PC-3 (cell line): Measurements from ENCODE around the gene INSL6. TPM values are rescaled to one million over a fixed set of nuclear protein-coding genes. Genes with fewer than 3 reads are reported as not detected.

ENCODE experiments used
- ATAC-seq: fragments of 200-7000 bp; cut with Tn5 transposase; 2 replicates; pipeline ENCODE4 v1.9.1; 2020; ENCODE audit warnings: mild to moderate bottlenecking, moderate library complexity
- BruUV-seq: library from RNA; stranded (reverse); fragments of 400-500 nt; replicated peaks from 2 replicates; lab custom pipeline; 2021; lab: Mats Ljungman, UMichigan
- CTCF ChIA-PET: fragments of 300-600 bp; sonication (Branson Sonifier 250); formaldehyde crosslinking; loops from one replicate; lab custom pipeline; 2022; ENCODE audit warnings: antibody characterized with exemption; lab: Charles Lee
- POLR2A ChIA-PET: fragments of 300-600 bp; sonication (Branson Sonifier 250); formaldehyde crosslinking; loops from one replicate; lab custom pipeline; 2022; ENCODE audit warnings: antibody characterized with exemption; ENCODE audit not compliant: unreplicated experiment; lab: Charles Lee
- DNase-seq: peaks from one replicate; pipeline ENCODE4 v3.0.0-alpha.2; 2015
- H2AFZ ChIP-seq: fragments of 300-600 bp; sonication (generic); 2 replicates; pipeline ENCODE4 v1.6.0; 2016; ENCODE audit warnings: antibody characterized with exemption, low read length
- H3F3A ChIP-seq: fragments of 300-600 bp; sonication (generic); one replicate; pipeline ENCODE4 v1.6.0; 2017; ENCODE audit warnings: antibody characterized with exemption, low read length, control low read depth, mild to moderate bottlenecking; ENCODE audit not compliant: unreplicated experiment
- H3K27ac ChIP-seq: fragments of 300-600 bp; sonication (generic); 2 replicates; pipeline ENCODE4 v1.5.1; 2016; ENCODE audit warnings: mild to moderate bottlenecking, low read length
- H3K27me3 ChIP-seq: fragments of 300-600 bp; sonication (generic); 2 replicates; pipeline ENCODE4 v1.6.1; 2016; ENCODE audit warnings: low read length, mixed read lengths
- H3K36me3 ChIP-seq: fragments of 300-600 bp; sonication (generic); 2 replicates; pipeline ENCODE4 v1.6.1; 2016; ENCODE audit warnings: low read depth, mixed run types, low read length, mixed read lengths
- H3K4me1 ChIP-seq: fragments of 300-600 bp; sonication (generic); 2 replicates; pipeline ENCODE4 v1.5.1; 2016; ENCODE audit warnings: low read length; ENCODE audit not compliant: insufficient read depth
- H3K4me2 ChIP-seq: fragments of 300-600 bp; sonication (generic); 2 replicates; pipeline ENCODE4 v1.6.0; 2016; ENCODE audit warnings: low read length
- H3K4me3 ChIP-seq: fragments of 300-600 bp; sonication (generic); 2 replicates; pipeline ENCODE4 v1.5.1; 2016; ENCODE audit warnings: mild to moderate bottlenecking, low read length, mixed read lengths
- H3K79me2 ChIP-seq: fragments of 300-600 bp; sonication (generic); 2 replicates; pipeline ENCODE4 v1.6.1; 2017; ENCODE audit warnings: low read length, mixed read lengths
- H3K9ac ChIP-seq: fragments of 300-600 bp; sonication (generic); 2 replicates; pipeline ENCODE4 v1.6.0; 2016; ENCODE audit warnings: mild to moderate bottlenecking, low read length
- H3K9me2 ChIP-seq: fragments of 300-600 bp; sonication (generic); replicated peaks from 2 replicates; pipeline ENCODE4 v1.6.1; 2016; ENCODE audit warnings: mixed run types, low read length, mixed read lengths
- H3K9me3 ChIP-seq: fragments of 300-600 bp; sonication (generic); 2 replicates; pipeline ENCODE4 v1.6.1; 2016; ENCODE audit warnings: low read length, mixed read lengths
- H4K20me1 ChIP-seq: fragments of 300-600 bp; sonication (generic); 2 replicates; pipeline ENCODE4 v1.6.1; 2016; ENCODE audit warnings: low read length, mixed read lengths
- EZH2 ChIP-seq: fragments of 300-600 bp; sonication (generic); IDR thresholded peaks from one replicate; pipeline ENCODE4 v1.6.1; 2017; ENCODE audit warnings: antibody characterized with exemption, mild to moderate bottlenecking, low read length; ENCODE audit not compliant: unreplicated experiment
- EZH2phosphoT487 ChIP-seq: fragments of 300-600 bp; sonication (generic); IDR thresholded peaks from 2 replicates; pipeline ENCODE4 v1.6.1; 2018; ENCODE audit warnings: mild to moderate bottlenecking, antibody characterized with exemption, low read length, borderline replicate concordance
- intact Hi-C: fragments of 100-400 bp; cut with micrococcal nuclease; formaldehyde crosslinking; loops from 2 replicates; pipeline ENCODE4 v1.9.0; 2023
- total RNA-seq: library from RNA; depleted of rRNA; stranded (reverse); fragments of >200 nt; gene quantifications from 2 replicates; pipeline ENCODE4 v1.2.3, GENCODE V29; 2014
- TF ChIP-seq, protein P1 (sequence below): fragments of 300-600 bp; sonication (generic); conservative IDR thresholded peaks from 2 replicates; pipeline ENCODE4 v1.5.1; 2017; ENCODE audit warnings: antibody characterized with exemption, low read depth, mild to moderate bottlenecking, low read length

The INSL6 gene
- total RNA-seq, 1 experiment from 2014 or later: not detected

- DNase-seq (no peak), ATAC-seq (no peak)
- H3K4me2 ChIP-seq: no peak overlapping the region
- H3K9ac ChIP-seq: no peak overlapping the region
- ChIA-PET CTCF (no interaction called here), POLR2A (no interaction called here)
- BruUV-seq: no TSS peak
- no peaks in the 10 kb centered on the region for H3K79me2 ChIP-seq
- TF ChIP-seq, protein P1, sequence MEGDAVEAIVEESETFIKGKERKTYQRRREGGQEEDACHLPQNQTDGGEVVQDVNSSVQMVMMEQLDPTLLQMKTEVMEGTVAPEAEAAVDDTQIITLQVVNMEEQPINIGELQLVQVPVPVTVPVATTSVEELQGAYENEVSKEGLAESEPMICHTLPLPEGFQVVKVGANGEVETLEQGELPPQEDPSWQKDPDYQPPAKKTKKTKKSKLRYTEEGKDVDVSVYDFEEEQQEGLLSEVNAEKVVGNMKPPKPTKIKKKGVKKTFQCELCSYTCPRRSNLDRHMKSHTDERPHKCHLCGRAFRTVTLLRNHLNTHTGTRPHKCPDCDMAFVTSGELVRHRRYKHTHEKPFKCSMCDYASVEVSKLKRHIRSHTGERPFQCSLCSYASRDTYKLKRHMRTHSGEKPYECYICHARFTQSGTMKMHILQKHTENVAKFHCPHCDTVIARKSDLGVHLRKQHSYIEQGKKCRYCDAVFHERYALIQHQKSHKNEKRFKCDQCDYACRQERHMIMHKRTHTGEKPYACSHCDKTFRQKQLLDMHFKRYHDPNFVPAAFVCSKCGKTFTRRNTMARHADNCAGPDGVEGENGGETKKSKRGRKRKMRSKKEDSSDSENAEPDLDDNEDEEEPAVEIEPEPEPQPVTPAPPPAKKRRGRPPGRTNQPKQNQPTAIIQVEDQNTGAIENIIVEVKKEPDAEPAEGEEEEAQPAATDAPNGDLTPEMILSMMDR: no peak
- no peak for TF ChIP-seq EZH2phosphoT487
- TF ChIP-seq EZH2: no peak
- intact Hi-C loops: no loop called here
- no peaks in the 10 kb centered on the region for H4K20me1 ChIP-seq
- no peaks in the 10 kb centered on the region for H3K9me3 ChIP-seq
- H3K9me2 ChIP-seq: no peaks in the 10 kb centered on the region; the same call in 1 of the 2 replicates
- peaks cover 3% of the 10 kb centered on the region; the same call in 1 of the 2 replicates for H3K27me3 ChIP-seq
- H3K27ac ChIP-seq: no peak overlapping the region
- no peak overlapping the region for H2AFZ ChIP-seq
- H3F3A ChIP-seq: no peaks in the 10 kb centered on the region
- no peaks in the 10 kb centered on the region for H3K36me3 ChIP-seq
- H3K4me1 ChIP-seq: no peaks in the 10 kb centered on the region
- H3K4me3 ChIP-seq: no peak overlapping the region
Observed at GRCh38 chr9:5193345-5193744, 7.9 kb upstream of the INSL6 start.

DNA sequence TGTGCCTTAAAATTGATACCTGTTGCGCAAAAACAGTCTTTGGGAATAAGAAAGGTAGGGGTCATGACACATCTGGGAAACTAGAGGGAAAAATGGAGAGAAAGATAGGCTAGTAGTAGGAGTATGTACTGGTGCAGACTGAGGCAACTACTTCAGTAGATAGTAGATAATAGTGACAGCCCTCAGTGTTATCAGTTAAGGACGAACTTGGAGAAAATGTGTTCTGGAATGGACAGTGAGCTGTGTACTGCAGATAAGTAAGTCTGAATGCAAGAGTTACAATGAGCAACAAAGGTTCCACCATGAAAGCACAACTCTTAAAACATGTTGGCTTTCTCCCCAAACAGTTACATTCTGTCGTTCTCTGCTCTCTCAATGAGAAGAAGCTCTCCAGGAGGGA is 6.5 kb upstream of the INSL6 start:
- Histone ChIP-seq H3K4me1 (no peaks in the 10 kb centered on the region), H3K9ac (no peak overlapping the region), H3F3A (no peaks in the 10 kb centered on the region), H3K9me2 (no peaks in the 10 kb centered on the region), H3K4me3 (no peak overlapping the region), H3K36me3 (no peaks in the 10 kb centered on the region), H3K9me3 (no peaks in the 10 kb centered on the region), H4K20me1 (no peaks in the 10 kb centered on the region), H3K79me2 (no peaks in the 10 kb centered on the region), H3K4me2 (no peak overlapping the region), H3K27ac (no peak overlapping the region), H3K27me3 (no peaks in the 10 kb centered on the region), H2AFZ (no peak overlapping the region)
- ATAC-seq: no peak
- intact Hi-C loops: no loop called here
- BruUV-seq: no TSS peak
- TF ChIP-seq EZH2phosphoT487: no peak
- TF ChIP-seq, protein P1: no peak
- TF ChIP-seq EZH2: no peak
- ChIA-PET POLR2A (no interaction called here), CTCF (no interaction called here)
- no peak for DNase-seq

GRCh38 chr9:5188060-5188984 is 2.9 kb upstream of the INSL6 start:
- no peak overlapping the region for H2AFZ ChIP-seq
- no peaks in the 10 kb centered on the region for H3K4me1 ChIP-seq
- no peaks in the 10 kb centered on the region for H3K9me3 ChIP-seq
- no peak overlapping the region for H3K27ac ChIP-seq
- H3K9ac ChIP-seq: no peak overlapping the region
- ChIA-PET POLR2A (no interaction called here), CTCF (no interaction called here)
- intact Hi-C loops: loop anchor here (5.0 kb wide), 1 partner anchor 74 kb away; no protein-coding TSS in a partner anchor
- no peak for DNase-seq
- no peaks in the 10 kb centered on the region for H3K27me3 ChIP-seq
- no peaks in the 10 kb centered on the region for H3F3A ChIP-seq
- ATAC-seq: no peak
- H3K36me3 ChIP-seq: no peaks in the 10 kb centered on the region
- no peaks in the 10 kb centered on the region for H3K79me2 ChIP-seq
- H3K4me2 ChIP-seq: no peak overlapping the region
- TF ChIP-seq EZH2phosphoT487: no peak
- TF ChIP-seq, protein P1: no peak
- no peak for TF ChIP-seq EZH2
- H3K9me2 ChIP-seq: no peaks in the 10 kb centered on the region
- no peak overlapping the region for H3K4me3 ChIP-seq
- H4K20me1 ChIP-seq: no peaks in the 10 kb centered on the region
- no TSS peak for BruUV-seq
